DND-41 (cell line): ENCODE data around the gene PLXNA4.
"Not testable (repeated sequence)": the region's sequence is repeated elsewhere in the genome, so short reads cannot be mapped to it uniquely, and the experiment has no call there.

Experiments used
- CTCF ChIP-seq: IDR thresholded peaks from 2 replicates; pipeline ENCODE4 v1.5.1; 2012; ENCODE audit warnings: borderline replicate concordance, low read length, moderate library complexity, mild to moderate bottlenecking; ENCODE audit not compliant: poor library complexity, severe bottlenecking; ENCODE audit errors: extremely low read depth
- EZH2 ChIP-seq: IDR thresholded peaks from 3 replicates; pipeline ENCODE4 v1.6.1; 2012; ENCODE audit warnings: borderline replicate concordance, low read depth, mild to moderate bottlenecking, moderate library complexity, low read length, inconsistent platforms; ENCODE audit not compliant: severe bottlenecking

GRCh38 chr7:132390049-132390448 lies 186.2 kb downstream of the PLXNA4 start:
- TF ChIP-seq CTCF, EZH2: not testable (repeated sequence)
